HepG2 (cell line): ENCODE data around the gene KCTD13. TPM values are rescaled to one million over a fixed set of nuclear protein-coding genes. Genes with fewer than 3 reads are reported as not detected.

Experiments used
- ERF ChIP-seq: IDR thresholded peaks from 2 replicates; pipeline ENCODE4 v1.6.1; 2018; ENCODE audit warnings: missing biosample characterization, missing genetic modification reagents
- FOXO1 ChIP-seq: sonication (generic); formaldehyde crosslinking; IDR thresholded peaks from 2 replicates; pipeline ENCODE4 v1.4.0; 2020; ENCODE audit warnings: missing genetic modification reagents
- MIER2 ChIP-seq: IDR thresholded peaks from 2 replicates; pipeline ENCODE4 v1.6.1; 2016; ENCODE audit warnings: missing biosample characterization, missing genetic modification reagents
- MLXIP ChIP-seq: sonication (generic); formaldehyde crosslinking; IDR thresholded peaks from 2 replicates; pipeline ENCODE4 v1.9.0; 2021; ENCODE audit warnings: missing genetic modification reagents, borderline replicate concordance
- NFYB ChIP-seq: sonication (generic); formaldehyde crosslinking; IDR thresholded peaks from 2 replicates; pipeline ENCODE4 v1.4.0; 2020; ENCODE audit warnings: missing genetic modification reagents
- SP140L ChIP-seq: sonication (generic); formaldehyde crosslinking; IDR thresholded peaks from 2 replicates; pipeline ENCODE4 v1.4.0; 2020; ENCODE audit warnings: missing genetic modification reagents, borderline replicate concordance
- ZGPAT ChIP-seq: IDR thresholded peaks from 2 replicates; pipeline ENCODE4 v1.6.1; 2016; ENCODE audit warnings: mild to moderate bottlenecking
- ZNF549 ChIP-seq: sonication (generic); formaldehyde crosslinking; IDR thresholded peaks from 2 replicates; pipeline ENCODE4 v1.5.0; 2020; ENCODE audit warnings: missing genetic modification reagents
- polyA plus RNA-seq, 8 experiments: library from polyadenylated mRNA; depleted of rRNA in 3 of 8; stranded (reverse) in 7 of 8; unstranded in 1 of 8; fragments of >200 nt; fragmentation: Illumina TruSeq in 4 of 8; extraction: Trizol in 4 of 8; gene quantifications; 2 replicates each; pipeline versions ENCODE4 v1.2.1 to v1.2.3, GENCODE V29; 2011 to 2016; ENCODE audit warnings: low read depth in 4 of 8, missing spikeins in 1 of 8, mixed read lengths in 1 of 8; ENCODE audit not compliant: insufficient read depth in 1 of 8
- total RNA-seq, 5 experiments: library from RNA; depleted of rRNA; stranded (reverse); fragments of >200 nt; fragmentation: Illumina TruSeq; extraction: Trizol; gene quantifications; 2 replicates each; pipeline ENCODE4 v1.2.3, GENCODE V29; 2016; ENCODE audit warnings: low read depth in 1 of 5

Gene KCTD13
- total and polyA plus RNA-seq, 2 of the 13 experiments (the other 11 are each of a cell fraction or from before 2014, with no cell fraction given) = 6.3 to 14.7 TPM

GRCh38 chr16:29947897-29948296, 21.9 kb upstream of the KCTD13 start (continued):
- no peak for TF ChIP-seq MLXIP (CRISPR knock-in tag)
- no peak for TF ChIP-seq ZGPAT
- no peak for TF ChIP-seq MIER2 (CRISPR knock-in tag)
- no peak for TF ChIP-seq FOXO1 (CRISPR knock-in tag)
- no peak for TF ChIP-seq ERF (CRISPR knock-in tag)
- no peak for TF ChIP-seq SP140L (CRISPR knock-in tag)
- no peak for TF ChIP-seq ZNF549
- TF ChIP-seq NFYB = no peak
